IPS-18c (cell line): ENCODE results near the gene TBATA.

Source experiments
- H3K4me3 ChIP-seq: 2 replicates; pipeline ENCODE4 v1.7.0; 2013; ENCODE audit warnings: low read depth, mild to moderate bottlenecking, low read length, moderate library complexity; ENCODE audit not compliant: insufficient read depth
- H3K9me3 ChIP-seq: one replicate; pipeline ENCODE4 v1.6.1; 2013; ENCODE audit warnings: mild to moderate bottlenecking, low read length, moderate library complexity; ENCODE audit not compliant: control insufficient read depth, insufficient read depth

The TBATA gene

GRCh38 chr10:70811881-70812280 lies 26.7 kb upstream of the TBATA start:
- H3K4me3 ChIP-seq = no peak overlapping the region
- H3K9me3 ChIP-seq = no peaks in the 10 kb centered on the region

- Histone ChIP-seq H3K9me3 (no peaks in the 10 kb centered on the region), H3K4me3 (no peak overlapping the region)
Measured at GRCh38 chr10:70810967-70811366, 25.8 kb upstream of the TBATA start.

GRCh38 chr10:70809726-70810125 lies 24.5 kb upstream of the TBATA start:
- H3K9me3 ChIP-seq = no peaks in the 10 kb centered on the region
- no peak overlapping the region for H3K4me3 ChIP-seq

GRCh38 chr10:70809011-70809611 lies 23.9 kb upstream of the TBATA start:
- H3K9me3 ChIP-seq = no peaks in the 10 kb centered on the region
- H3K4me3 ChIP-seq = 0 out of 2 replicates have a peak overlapping the region, but pooled peaks have one; percentile 20

GRCh38 chr10:70807556-70807955 lies 22.4 kb upstream of the TBATA start:
- no peak overlapping the region for H3K4me3 ChIP-seq
- H3K9me3 ChIP-seq = no peaks in the 10 kb centered on the region

- H3K9me3 ChIP-seq = no peaks in the 10 kb centered on the region
Measured at GRCh38 chr10:70806841-70807240, 21.7 kb upstream of the TBATA start.

GRCh38 chr10:70805619-70806215 lies 20.5 kb upstream of the TBATA start:
- Histone ChIP-seq H3K9me3 (no peaks in the 10 kb centered on the region), H3K4me3 (no peak overlapping the region)

More at GRCh38 chr10:70806841-70807240, 21.7 kb upstream of the TBATA start:
- H3K4me3 ChIP-seq = no peak overlapping the region

GRCh38 chr10:70804421-70804808 lies 19.2 kb upstream of the TBATA start:
- Histone ChIP-seq H3K9me3 (no peaks in the 10 kb centered on the region), H3K4me3 (no peak overlapping the region)

GRCh38 chr10:70803775-70804420 lies 18.7 kb upstream of the TBATA start:
- H3K4me3 ChIP-seq = no peak overlapping the region

GRCh38 chr10:70801854-70802253 lies 16.7 kb upstream of the TBATA start:
- no peaks in the 10 kb centered on the region for H3K9me3 ChIP-seq
- no peak overlapping the region for H3K4me3 ChIP-seq

More at GRCh38 chr10:70803775-70804420, 18.7 kb upstream of the TBATA start:
- H3K9me3 ChIP-seq = no peaks in the 10 kb centered on the region

- no peaks in the 10 kb centered on the region for H3K9me3 ChIP-seq
- H3K4me3 ChIP-seq = no peak overlapping the region
Measured at GRCh38 chr10:70799124-70799523, 13.9 kb upstream of the TBATA start.

GRCh38 chr10:70797840-70798239 lies 12.7 kb upstream of the TBATA start:
- Histone ChIP-seq H3K4me3 (no peak overlapping the region), H3K9me3 (no peaks in the 10 kb centered on the region)

GRCh38 chr10:70795613-70796012 lies 10.4 kb upstream of the TBATA start:
- H3K9me3 ChIP-seq = peaks cover 2% of the 10 kb centered on the region
- H3K4me3 ChIP-seq = no peak overlapping the region

- Histone ChIP-seq H3K4me3 (no peak overlapping the region), H3K9me3 (peaks cover 2% of the 10 kb centered on the region)
Measured at GRCh38 chr10:70791386-70792039, 6.3 kb upstream of the TBATA start.

GRCh38 chr10:70786799-70787415 lies 1.7 kb upstream of the TBATA start:
- H3K4me3 ChIP-seq = no peak overlapping the region
- peaks cover 2% of the 10 kb centered on the region for H3K9me3 ChIP-seq

- H3K9me3 ChIP-seq = no peaks in the 10 kb centered on the region
- no peak overlapping the region for H3K4me3 ChIP-seq
Measured at GRCh38 chr10:70784471-70784870, 706 bp downstream of the TBATA start.

- Histone ChIP-seq H3K4me3 (no peak overlapping the region), H3K9me3 (no peaks in the 10 kb centered on the region)
Measured at GRCh38 chr10:70784016-70784415, 1.2 kb downstream of the TBATA start.
